Measurements from ENCODE around the gene TMEM186.
"Not testable (repeated sequence)": the region's sequence is repeated elsewhere in the genome, so short reads cannot be mapped to it uniquely, and the experiment has no call there.

The TMEM186 gene

GRCh38 chr16:8768283-8768682 is 29.2 kb downstream of the TMEM186 start:
- DNase-seq: no peak

- DNase-seq: no peak
Observed at GRCh38 chr16:8767176-8767575, 30.3 kb downstream of the TMEM186 start.

- no peak for DNase-seq
Observed at GRCh38 chr16:8764525-8765250, 32.8 kb downstream of the TMEM186 start.

GRCh38 chr16:8763899-8764298 is 33.5 kb downstream of the TMEM186 start:
- no peak for DNase-seq

- DNase-seq: no peak
Observed at GRCh38 chr16:8763083-8763482, 34.4 kb downstream of the TMEM186 start.

- DNase-seq: no peak
Observed at GRCh38 chr16:8762254-8762653, 35.2 kb downstream of the TMEM186 start.

GRCh38 chr16:8761078-8761477 is 36.4 kb downstream of the TMEM186 start:
- DNase-seq: no peak

- no peak for DNase-seq
Observed at GRCh38 chr16:8760021-8760420, 37.4 kb downstream of the TMEM186 start.

- no peak for DNase-seq
Observed at GRCh38 chr16:8758022-8758421, 39.4 kb downstream of the TMEM186 start.

- DNase-seq: no peak
Observed at GRCh38 chr16:8756755-8757154, 40.7 kb downstream of the TMEM186 start.

- DNase-seq: no peak
Observed at GRCh38 chr16:8753416-8754054, 43.9 kb downstream of the TMEM186 start.

- no peak for DNase-seq
Observed at GRCh38 chr16:8752706-8753105, 44.7 kb downstream of the TMEM186 start.

- peak; percentile 35 for DNase-seq
Observed at GRCh38 chr16:8751481-8752311, 45.7 kb downstream of the TMEM186 start.

- not testable (repeated sequence) for DNase-seq
Observed at GRCh38 chr16:8748944-8749343, 48.5 kb downstream of the TMEM186 start.

Measured in 8988T (cell line).